Adrenal gland (tissue), 5 donors: Measurements from ENCODE around the gene ENAH.

Experiments used
- POLR2A ChIP-seq, 2 donors: fragments of 450-650 bp; IDR thresholded peaks; one replicate each; pipeline ENCODE4 v1.6.1; 2017; ENCODE audit warnings: antibody characterized with exemption in 2 of 2, mild to moderate bottlenecking in 2 of 2, moderate library complexity in 1 of 2
- TF ChIP-seq, protein P1 (sequence below), 6 experiments: fragments of 450-650 bp in 4 of 6; fragments of 200-600 bp in 2 of 6; sonication (generic) in 1 of 6; IDR thresholded peaks; 1 replicate in 5 of 6; 2 replicates in 1 of 6; pipeline versions ENCODE4 v1.5.1 to v1.8.0; 2016 to 2021; ENCODE audit warnings: antibody characterized with exemption in 6 of 6, mild to moderate bottlenecking in 2 of 6, moderate library complexity in 1 of 6
- donor health status: DM: no; HTN: no; CAD: no.

DNA sequence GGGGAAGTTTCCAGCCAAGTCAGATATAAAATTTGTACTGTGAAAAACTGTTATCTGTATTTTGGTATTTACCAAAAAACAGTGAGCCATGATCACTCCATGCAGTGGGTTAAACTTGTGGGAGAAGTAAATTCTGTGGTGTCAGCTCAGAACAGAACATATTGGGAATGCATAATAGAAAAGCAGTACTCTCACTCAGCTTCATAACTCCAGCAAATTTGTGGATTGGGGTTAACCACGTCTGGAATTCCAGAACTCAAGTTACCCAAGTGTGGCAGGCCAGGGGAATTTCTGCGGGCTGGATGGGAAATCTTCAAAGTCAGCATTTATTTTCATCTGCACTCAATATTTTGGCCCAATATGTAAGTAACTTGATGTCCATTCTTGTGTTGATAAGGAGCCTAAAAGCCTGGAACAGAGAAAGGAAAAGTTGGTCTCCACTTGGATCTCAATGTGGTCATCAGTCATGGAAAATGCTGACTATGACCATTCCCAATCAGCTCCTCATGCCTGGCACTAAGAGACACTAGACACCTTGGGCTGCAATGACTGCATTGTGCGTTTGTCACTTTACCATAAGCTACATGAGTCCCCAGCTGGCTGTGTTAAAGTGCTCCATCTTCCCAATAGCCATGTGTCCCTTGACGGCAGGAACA, 39.1 kb upstream of the ENAH start:
- TF ChIP-seq, protein P1, sequence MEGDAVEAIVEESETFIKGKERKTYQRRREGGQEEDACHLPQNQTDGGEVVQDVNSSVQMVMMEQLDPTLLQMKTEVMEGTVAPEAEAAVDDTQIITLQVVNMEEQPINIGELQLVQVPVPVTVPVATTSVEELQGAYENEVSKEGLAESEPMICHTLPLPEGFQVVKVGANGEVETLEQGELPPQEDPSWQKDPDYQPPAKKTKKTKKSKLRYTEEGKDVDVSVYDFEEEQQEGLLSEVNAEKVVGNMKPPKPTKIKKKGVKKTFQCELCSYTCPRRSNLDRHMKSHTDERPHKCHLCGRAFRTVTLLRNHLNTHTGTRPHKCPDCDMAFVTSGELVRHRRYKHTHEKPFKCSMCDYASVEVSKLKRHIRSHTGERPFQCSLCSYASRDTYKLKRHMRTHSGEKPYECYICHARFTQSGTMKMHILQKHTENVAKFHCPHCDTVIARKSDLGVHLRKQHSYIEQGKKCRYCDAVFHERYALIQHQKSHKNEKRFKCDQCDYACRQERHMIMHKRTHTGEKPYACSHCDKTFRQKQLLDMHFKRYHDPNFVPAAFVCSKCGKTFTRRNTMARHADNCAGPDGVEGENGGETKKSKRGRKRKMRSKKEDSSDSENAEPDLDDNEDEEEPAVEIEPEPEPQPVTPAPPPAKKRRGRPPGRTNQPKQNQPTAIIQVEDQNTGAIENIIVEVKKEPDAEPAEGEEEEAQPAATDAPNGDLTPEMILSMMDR (IDR thresholded peaks at IDR 0.05), result no peak
- TF ChIP-seq POLR2A (IDR thresholded peaks at IDR 0.05), result no peak
